GM21825 (cell line): Measurements from ENCODE around the gene RBM18.

ENCODE experiments used
- ATAC-seq: cut with Tn5 transposase; IDR thresholded peaks from one replicate; pipeline ENCODE4 v1.9.1; 2021; ENCODE audit warnings: mild to moderate bottlenecking, moderate library complexity; ENCODE audit not compliant: unreplicated experiment

RBM18 gene

GRCh38 chr9:122223435-122223834 is 41.2 kb downstream of the RBM18 start:
- no peak for ATAC-seq

DNA sequence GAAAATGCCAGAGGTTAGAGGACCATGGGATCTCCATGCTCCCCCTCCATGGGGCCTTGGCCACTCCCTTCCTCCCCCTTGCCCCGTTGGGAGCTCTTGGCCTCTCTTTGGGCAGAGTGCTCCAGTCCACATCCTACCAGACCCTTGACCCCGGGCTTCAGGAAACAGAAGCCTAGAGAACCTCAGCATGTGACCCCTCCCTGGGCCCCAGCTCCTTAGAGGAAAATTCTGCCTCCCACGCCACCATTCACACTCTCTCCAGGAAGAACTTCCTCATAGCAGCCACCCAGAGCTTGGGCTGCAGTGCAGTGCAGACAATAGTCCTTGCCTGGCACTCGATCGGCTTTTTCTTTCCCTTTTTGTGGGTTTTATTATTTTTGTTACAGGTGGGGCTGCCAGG is 41.8 kb downstream of the RBM18 start:
- ATAC-seq: no peak

DNA sequence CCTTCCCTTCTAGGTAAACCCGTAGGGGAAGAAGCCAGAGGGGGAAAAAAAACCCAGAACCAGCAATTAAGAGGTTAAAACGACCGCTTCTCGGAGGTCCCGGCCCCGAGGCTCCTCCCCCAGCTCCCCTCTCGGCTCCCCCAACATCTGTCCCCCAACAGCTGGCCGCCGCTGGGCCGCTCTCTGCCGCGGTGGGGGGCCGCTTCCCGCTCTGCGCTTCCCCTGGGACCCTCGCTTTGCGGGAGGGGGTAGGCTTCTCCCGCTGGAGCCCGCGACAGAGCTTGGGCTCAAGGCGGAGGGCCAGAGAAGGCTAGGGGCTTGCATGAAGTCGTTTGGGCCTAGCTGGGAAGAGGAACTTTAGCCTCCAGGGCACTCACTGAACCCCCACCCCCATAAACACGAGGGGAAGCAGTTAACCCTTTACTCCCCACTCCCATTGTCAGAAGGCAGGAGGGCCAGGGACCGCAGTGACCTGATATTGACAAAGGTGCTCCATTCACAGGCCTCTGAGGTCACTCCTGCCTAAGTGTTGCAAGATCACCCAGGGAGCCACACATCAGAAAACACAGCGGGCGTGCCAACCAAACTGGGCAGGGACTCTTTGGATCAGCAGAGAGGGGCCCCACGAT is 43.3 kb downstream of the RBM18 start:
- no peak for ATAC-seq

DNA sequence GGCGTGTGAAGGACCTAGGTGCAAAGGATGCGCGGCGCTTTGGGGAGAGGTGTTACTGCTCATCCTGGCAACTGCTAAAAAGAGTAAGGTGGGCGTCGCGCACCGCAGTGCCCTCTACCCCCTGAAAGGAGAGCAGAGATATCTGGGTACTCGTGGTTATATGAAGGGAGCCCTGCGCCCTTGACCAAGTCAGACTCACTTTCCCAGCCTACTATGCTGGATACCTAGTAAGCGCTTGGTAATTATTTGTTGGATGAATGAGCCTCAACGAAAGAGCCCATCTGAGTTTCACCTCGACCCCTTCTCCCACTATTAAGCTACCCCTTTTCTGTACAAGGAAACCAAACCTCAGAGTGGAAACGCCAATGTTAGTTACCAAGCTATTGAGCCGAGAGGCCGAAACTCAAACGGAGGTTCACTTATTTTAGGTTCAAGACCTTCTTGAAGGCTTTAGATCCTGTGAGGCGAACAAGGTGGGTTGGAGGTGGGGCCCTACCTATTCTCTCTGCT is 43.9 kb downstream of the RBM18 start:
- ATAC-seq: no peak

DNA sequence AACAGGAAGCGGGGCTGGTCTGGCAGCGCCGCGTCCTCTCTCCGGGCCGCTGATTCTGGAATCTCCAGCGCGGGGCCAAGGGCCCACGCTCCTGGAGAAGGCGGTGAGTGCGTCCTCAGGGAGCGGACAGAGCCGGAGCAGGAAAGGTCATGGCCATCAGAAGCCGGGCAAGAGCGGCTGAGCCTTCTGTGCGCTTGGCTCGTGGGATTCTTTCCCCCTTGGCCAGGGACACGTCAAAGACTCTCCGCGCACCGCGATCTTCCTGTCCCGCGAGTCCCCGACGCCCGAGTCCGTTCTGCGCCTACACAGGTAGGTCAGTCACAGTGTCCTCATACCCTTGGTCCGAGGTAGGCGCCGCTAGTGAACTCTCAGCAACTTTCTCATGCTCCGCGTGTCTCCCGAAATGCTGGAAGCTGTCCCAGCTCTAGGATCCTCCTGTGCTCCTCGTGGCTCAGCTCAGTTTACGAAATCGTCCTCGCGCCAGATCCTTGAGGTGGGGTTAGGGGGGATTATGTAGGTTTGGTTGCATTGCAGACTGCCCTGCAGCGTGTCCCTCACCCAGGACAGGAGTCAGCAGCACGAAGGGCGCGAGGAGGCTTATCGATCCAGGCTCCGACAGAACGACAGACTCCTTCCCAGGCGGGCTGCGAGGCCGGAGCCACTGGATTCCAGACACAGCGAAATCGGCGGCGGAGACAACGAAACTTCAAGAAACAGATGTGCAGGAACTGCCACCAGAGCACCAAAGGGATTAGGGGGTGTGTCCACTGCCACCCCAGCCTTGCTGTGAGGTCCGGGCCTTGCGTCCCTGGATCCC is 44.6 kb downstream of the RBM18 start:
- ATAC-seq: no peak

DNA sequence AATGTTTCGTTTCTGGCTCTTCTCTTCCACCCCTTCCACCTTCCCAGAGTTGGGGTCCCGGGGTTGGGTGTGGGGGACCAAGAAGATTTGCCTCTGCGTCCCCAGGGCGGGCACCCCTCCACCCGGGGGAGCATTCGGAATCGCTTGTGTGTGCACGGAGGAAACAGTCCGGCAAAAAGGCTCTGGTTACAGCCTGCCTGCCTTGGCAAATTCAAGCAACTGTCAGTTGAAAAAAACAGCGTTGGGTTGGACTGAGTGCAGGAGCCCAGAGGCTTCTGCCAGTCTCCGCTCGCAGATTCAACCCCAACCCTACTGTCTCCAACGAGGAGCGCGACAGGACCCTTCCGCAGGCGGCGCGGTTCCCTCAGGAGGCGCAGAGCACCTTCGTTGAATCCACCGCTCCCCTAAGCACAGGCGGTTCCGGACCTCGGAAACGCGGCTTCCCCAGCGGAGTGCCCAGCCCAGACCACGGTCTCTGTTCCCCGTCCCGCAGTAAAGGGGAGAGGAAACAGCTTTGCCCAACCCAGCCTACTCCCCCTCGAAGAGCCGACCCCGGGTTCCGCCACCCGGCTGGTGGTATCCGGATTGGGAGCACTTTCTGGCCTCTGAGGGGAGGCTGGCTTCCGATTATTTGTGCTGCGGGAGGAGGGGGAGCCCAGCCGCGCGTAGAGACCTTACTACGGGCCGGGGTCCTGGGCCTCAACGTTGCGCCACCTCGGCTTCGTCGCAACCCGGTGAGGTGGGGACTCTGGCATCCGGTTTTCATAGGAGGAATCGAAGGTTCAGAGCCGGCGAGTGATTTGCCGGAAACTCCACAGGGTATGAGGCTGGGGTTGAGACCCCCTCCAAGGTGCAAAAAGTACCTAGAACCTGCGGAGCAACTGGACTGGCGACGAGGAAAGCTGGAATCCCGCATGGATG is 45.4 kb downstream of the RBM18 start:
- ATAC-seq: no peak

DNA sequence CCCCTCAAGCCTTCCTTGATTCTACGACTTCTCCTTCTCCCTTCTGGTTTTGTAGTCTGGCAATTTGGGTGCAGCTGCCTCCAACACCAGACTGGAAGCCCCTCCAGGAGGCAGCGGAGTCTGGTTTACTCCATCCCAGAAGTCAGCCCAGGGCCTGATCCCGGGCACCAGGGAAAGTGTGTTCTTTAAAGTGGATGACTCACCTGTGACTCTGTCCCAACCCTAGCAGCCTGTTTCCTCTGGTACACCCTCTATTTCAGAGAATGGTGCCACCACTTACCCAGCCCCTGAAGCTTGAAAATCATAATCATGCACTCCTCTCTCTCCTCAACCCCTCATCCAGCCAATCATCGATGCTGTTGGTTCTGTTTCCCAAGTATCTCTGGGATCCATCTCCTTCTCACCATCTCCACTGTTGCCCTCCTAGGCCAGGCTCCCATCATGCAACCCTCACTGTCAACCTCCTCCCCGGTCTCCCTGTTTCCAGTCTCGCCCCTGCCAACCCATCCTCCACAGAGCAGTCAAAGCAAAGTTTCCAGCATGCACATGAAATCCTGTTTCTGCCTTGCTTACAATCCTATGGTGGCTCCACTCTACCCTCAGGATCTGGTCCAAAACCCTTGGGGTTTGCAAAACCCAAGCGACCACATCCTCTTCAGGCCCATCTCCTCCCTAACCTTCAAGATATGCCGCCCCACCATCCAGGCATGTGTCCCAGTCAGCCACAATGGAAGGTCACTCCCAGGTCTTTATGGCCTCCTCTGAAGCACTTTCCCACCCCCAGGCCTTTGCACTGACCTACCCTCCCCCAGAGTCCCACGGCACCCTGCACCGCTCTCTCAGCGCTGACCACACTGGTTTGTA is 46.3 kb downstream of the RBM18 start:
- no peak for ATAC-seq

- no peak for ATAC-seq
These were observed 47.0 kb downstream of the RBM18 start for GRCh38 chr9:122217640-122218039.

DNA sequence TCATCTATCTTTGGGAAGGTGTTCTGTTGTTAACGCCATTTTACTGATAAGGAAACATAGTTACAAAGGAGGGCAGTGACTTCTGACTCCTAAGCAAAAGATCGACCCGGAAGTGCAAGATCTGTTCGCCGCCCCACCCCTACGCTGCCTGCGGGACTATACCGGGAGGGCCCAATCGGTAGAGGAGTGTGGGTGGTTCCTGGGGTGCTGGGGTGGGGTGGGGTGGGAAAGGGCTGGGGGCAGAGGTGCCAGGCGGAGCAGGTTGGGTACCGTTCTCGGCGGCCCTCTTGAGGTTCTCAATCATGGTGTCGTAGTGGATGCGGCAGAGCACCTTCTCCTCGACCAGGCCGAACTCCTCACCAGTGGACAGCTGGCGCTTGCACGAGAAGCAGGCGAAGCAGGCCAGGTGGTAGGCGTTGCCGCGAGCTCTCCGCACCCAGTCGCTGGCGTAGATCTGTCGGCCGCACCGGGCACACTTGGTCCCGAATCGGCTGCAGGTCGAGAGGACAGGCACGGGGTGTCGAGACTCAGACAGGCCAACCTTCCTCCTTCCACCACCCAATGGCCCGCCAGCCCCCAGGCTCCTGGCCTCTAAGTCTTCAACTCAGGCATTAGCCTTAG is 47.7 kb downstream of the RBM18 start:
- ATAC-seq: no peak

- no peak for ATAC-seq
These were observed 48.4 kb downstream of the RBM18 start for GRCh38 chr9:122216138-122216797.

- ATAC-seq: no peak
These were observed 49.0 kb downstream of the RBM18 start for GRCh38 chr9:122215663-122216062.

DNA sequence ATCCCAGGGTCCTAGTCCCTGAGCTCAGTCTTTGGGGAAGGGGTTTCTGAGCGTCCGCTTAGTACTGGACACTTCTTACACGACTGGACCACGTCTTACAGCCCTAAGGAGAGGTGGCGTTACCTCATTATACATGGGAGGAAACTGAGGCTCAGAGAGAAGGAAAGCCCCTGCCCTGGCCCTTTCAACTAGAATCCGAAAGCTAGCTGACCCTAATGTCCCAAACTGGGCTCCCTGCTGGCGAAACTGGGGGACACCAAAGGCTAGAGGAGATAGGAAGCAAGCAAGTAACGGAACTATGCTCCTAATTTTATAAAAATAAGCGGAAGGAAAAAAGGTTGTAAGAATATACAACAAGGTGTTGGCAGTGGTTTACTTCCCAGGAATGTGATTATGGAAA is 50.1 kb downstream of the RBM18 start:
- ATAC-seq: no peak

- ATAC-seq: no peak
These were observed 50.8 kb downstream of the RBM18 start for GRCh38 chr9:122213589-122214413.

- no peak for ATAC-seq
These were observed 51.5 kb downstream of the RBM18 start for GRCh38 chr9:122213102-122213588.

DNA sequence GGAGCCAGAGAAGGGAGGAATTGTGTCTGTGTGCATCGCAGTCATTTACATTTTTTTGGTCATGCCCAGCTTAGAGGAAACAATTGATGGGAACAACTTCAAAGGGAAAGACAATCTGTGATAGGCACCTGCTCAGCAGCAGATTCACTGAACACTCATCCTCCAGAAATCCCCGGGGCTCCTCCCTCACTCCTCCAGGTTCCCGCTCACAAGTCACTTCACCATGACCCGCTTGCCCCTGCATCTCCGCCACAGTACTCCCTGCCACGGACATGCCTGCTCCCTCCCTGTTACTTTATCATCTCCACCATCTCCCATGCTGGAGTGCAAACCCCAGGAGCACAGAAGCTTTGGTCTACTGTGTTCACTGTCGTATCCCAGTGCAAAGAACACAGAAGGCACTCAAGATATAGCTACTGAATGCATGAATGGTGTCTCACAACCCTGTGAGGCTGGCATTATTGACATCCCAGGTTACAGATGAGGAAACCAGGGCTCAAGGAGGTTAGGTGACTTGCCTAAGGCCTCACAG is 52.1 kb downstream of the RBM18 start:
- ATAC-seq: no peak

DNA sequence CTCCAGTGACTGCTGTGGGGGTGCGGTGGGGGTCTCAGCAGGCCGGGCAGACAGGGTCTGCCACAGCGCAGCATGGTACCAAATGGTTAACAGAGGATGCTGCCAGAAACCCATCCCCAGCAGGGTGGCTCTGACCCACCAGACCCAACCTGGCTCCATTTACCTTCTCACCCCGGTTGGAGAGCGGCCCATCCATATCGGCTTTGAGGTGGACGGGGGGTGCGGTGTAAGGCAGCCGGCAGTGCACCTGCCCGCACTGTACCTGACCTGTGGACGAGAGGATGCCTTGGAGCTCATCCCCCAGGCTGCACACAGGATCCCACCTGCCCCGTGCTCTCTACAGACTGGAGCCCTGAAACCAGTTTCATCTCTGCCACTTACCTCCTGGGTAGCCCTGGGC is 55.2 kb downstream of the RBM18 start:
- no peak for ATAC-seq

DNA sequence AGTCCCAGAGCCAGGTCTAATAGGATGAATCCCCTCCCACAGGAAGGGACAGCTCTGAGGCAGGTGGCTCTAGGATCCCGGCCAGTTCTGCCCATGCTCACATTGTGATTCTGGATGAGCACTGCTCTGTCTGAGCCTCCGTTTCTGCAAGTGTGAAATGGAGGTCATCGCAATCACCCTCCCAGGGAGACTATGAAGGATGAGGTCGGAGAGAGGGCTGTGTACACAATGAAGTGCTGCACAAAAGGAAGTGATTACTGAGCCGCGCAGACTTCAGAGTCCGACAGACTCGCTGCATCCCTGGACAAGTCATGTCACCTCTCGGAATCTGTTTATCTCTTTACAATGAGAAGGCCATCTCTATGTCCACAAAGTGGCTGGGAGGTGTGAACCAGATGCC is 57.5 kb downstream of the RBM18 start:
- ATAC-seq: no peak
